H1 (cell line): ENCODE data around the gene POLR1H. TPM values are rescaled to one million over a fixed set of nuclear protein-coding genes. Genes with fewer than 3 reads are reported as not detected.

Experiments
- CTCF ChIA-PET: fragments of 300-600 bp; sonication (Branson Sonifier 250); formaldehyde crosslinking; loops from one replicate; lab custom pipeline; 2021; ENCODE audit not compliant: partially characterized antibody; lab: Charles Lee
- POLR2A ChIA-PET: fragments of 300-600 bp; sonication (Branson Sonifier 250); formaldehyde crosslinking; loops from one replicate; lab custom pipeline; 2021; ENCODE audit warnings: inconsistent platforms; ENCODE audit not compliant: partially characterized antibody; lab: Charles Lee
- DNase-seq, 2 experiments: peaks; one replicate each; pipeline versions ENCODE4 v3.0.0 to v3.0.0-alpha.2; 2010 to 2022; ENCODE audit warnings: low spot score in 2 of 2, low read depth in 1 of 2, mixed read lengths in 1 of 2
- FAIRE-seq: peaks from 2 replicates; lab custom pipeline; 2011; peaks lifted over from hg19 to GRCh38; lab: Jason Lieb, UNC
- H2AFZ ChIP-seq: 2 replicates; pipeline ENCODE4 v1.8.1; 2012; ENCODE audit warnings: low read length, inconsistent platforms
- H2AK5ac ChIP-seq: 2 replicates; pipeline ENCODE4 v1.6.1; 2013; ENCODE audit warnings: low read depth, low read length
- H2BK120ac ChIP-seq: replicated peaks from 2 replicates; pipeline ENCODE3; 2013; ENCODE audit warnings: low read depth, low read length, inconsistent platforms
- H2BK12ac ChIP-seq: 2 replicates; pipeline ENCODE4 v1.6.1; 2013; ENCODE audit warnings: low read depth, low read length
- H2BK15ac ChIP-seq: 2 replicates; pipeline ENCODE4 v1.6.1; 2013; ENCODE audit warnings: low read length
- H2BK20ac ChIP-seq: 2 replicates; pipeline ENCODE4 v1.6.1; 2013; ENCODE audit warnings: low read length
- H2BK5ac ChIP-seq: 2 replicates; pipeline ENCODE4 v1.6.1; 2013; ENCODE audit warnings: low read depth, low read length
- H3K14ac ChIP-seq: 2 replicates; pipeline ENCODE4 v1.6.1; 2013; ENCODE audit warnings: inconsistent platforms; ENCODE audit not compliant: insufficient read length
- H3K18ac ChIP-seq: 2 replicates; pipeline ENCODE4 v1.6.1; 2013; ENCODE audit warnings: low read length; ENCODE audit errors: extremely low read depth
- H3K23ac ChIP-seq: 2 replicates; pipeline ENCODE4 v1.6.1; 2013; ENCODE audit warnings: inconsistent platforms; ENCODE audit not compliant: insufficient read length
- H3K23me2 ChIP-seq: 2 replicates; pipeline ENCODE4 v1.6.1; 2013; ENCODE audit warnings: low read depth, low read length
- H3K27ac ChIP-seq: 2 replicates; pipeline ENCODE4 v1.6.1; 2011; ENCODE audit warnings: low read depth, low read length, inconsistent platforms
- H3K27me3 ChIP-seq, 4 experiments: replicated peaks in 1 of 4; 1 replicate in 1 of 4; 2 replicates in 3 of 4; pipeline versions ENCODE4 v1.6.1 to v1.8.1; 2011 to 2013; ENCODE audit warnings: low read length in 3 of 4, mild to moderate bottlenecking in 3 of 4, inconsistent platforms in 2 of 4, mixed read lengths in 2 of 4, moderate library complexity in 1 of 4; ENCODE audit not compliant: control insufficient read depth in 3 of 4, insufficient read depth in 3 of 4; ENCODE audit errors: extremely low read depth in 1 of 4
- H3K36me3 ChIP-seq, 4 experiments: 2 replicates each; pipeline versions ENCODE4 v1.6.1 to v1.8.1; 2011 to 2013; ENCODE audit warnings: mild to moderate bottlenecking in 4 of 4, low read length in 3 of 4, moderate library complexity in 2 of 4, control low read depth in 1 of 4, inconsistent platforms in 1 of 4; ENCODE audit not compliant: insufficient read depth in 4 of 4, control insufficient read depth in 2 of 4
- H3K4ac ChIP-seq: replicated peaks from 2 replicates; pipeline ENCODE3; 2013; ENCODE audit warnings: low read length, low read depth, mixed read lengths, inconsistent platforms; ENCODE audit not compliant: insufficient read length
- H3K4me1 ChIP-seq, 4 experiments: replicated peaks in 1 of 4; 1 replicate in 1 of 4; 2 replicates in 3 of 4; pipeline versions ENCODE4 v1.6.1 to v1.8.1; 2011 to 2013; ENCODE audit warnings: low read length in 3 of 4, inconsistent platforms in 2 of 4, mixed read lengths in 1 of 4; ENCODE audit not compliant: insufficient read depth in 4 of 4, control insufficient read depth in 3 of 4
- H3K4me2 ChIP-seq, 2 experiments: 2 replicates each; pipeline versions ENCODE4 v1.6.1 to v1.8.1; 2011 to 2013; ENCODE audit warnings: low read depth in 2 of 2, low read length in 2 of 2, control low read depth in 1 of 2, inconsistent platforms in 1 of 2, mild to moderate bottlenecking in 1 of 2; ENCODE audit not compliant: insufficient read depth in 1 of 2
- H3K4me3 ChIP-seq, 4 experiments: fragments of 200-600, 300-600 bp in 1 of 4; sonication (generic), shearing (Covaris generic), sonication (Bioruptor Twin) in 1 of 4; 2 replicates each; pipeline versions ENCODE4 v1.5.1 to v1.8.1; 2011 to 2016; ENCODE audit warnings: low read length in 4 of 4, low read depth in 3 of 4, control low read depth in 2 of 4, inconsistent platforms in 2 of 4, mild to moderate bottlenecking in 2 of 4, mixed read lengths in 1 of 4, moderate library complexity in 1 of 4; ENCODE audit not compliant: insufficient read depth in 2 of 4; ENCODE audit errors: extremely low read depth in 1 of 4
- H3K56ac ChIP-seq: replicated peaks from 2 replicates; pipeline ENCODE3; 2013; ENCODE audit warnings: low read depth, mild to moderate bottlenecking, mixed read lengths, low read length, inconsistent platforms; ENCODE audit not compliant: insufficient read length
- H3K79me1 ChIP-seq: 2 replicates; pipeline ENCODE4 v1.6.1; 2013; ENCODE audit warnings: low read depth, low read length, control low read depth
- H3K79me2 ChIP-seq, 2 experiments: 2 replicates each; pipeline versions ENCODE4 v1.6.1 to v1.8.1; 2012 to 2013; ENCODE audit warnings: low read length in 2 of 2, mild to moderate bottlenecking in 2 of 2, inconsistent platforms in 1 of 2; ENCODE audit not compliant: insufficient read depth in 2 of 2, control insufficient read depth in 1 of 2
- H3K9ac ChIP-seq, 4 experiments: replicated peaks in 1 of 4; 1 replicate in 1 of 4; 2 replicates in 3 of 4; pipeline versions ENCODE4 v1.6.1 to v1.8.1; 2011 to 2013; ENCODE audit warnings: low read depth in 3 of 4, low read length in 3 of 4, control low read depth in 2 of 4, mild to moderate bottlenecking in 2 of 4, moderate library complexity in 2 of 4, inconsistent platforms in 1 of 4; ENCODE audit errors: extremely low read depth in 1 of 4
- H3K9me3 ChIP-seq, 2 experiments: 2 replicates each; pipeline versions ENCODE4 v1.6.1 to v1.8.1; 2012 to 2013; ENCODE audit warnings: mild to moderate bottlenecking in 2 of 2, moderate library complexity in 2 of 2, control low read depth in 1 of 2, inconsistent platforms in 1 of 2, low read depth in 1 of 2, low read length in 1 of 2, mixed read lengths in 1 of 2; ENCODE audit not compliant: insufficient read depth in 2 of 2
- H4K20me1 ChIP-seq, 2 experiments: replicated peaks in 1 of 2; 2 replicates each; pipeline versions ENCODE3 to v1.8.1; 2011 to 2013; ENCODE audit warnings: inconsistent platforms in 2 of 2, low read length in 2 of 2, mild to moderate bottlenecking in 1 of 2; ENCODE audit not compliant: insufficient read depth in 2 of 2, control insufficient read depth in 1 of 2
- H4K5ac ChIP-seq: 2 replicates; pipeline ENCODE4 v1.6.1; 2013; ENCODE audit warnings: low read length, low read depth, mixed read lengths, inconsistent platforms; ENCODE audit not compliant: insufficient read length
- H4K8ac ChIP-seq: 2 replicates; pipeline ENCODE4 v1.8.0; 2013; ENCODE audit warnings: mild to moderate bottlenecking, moderate library complexity, low read length, inconsistent platforms; ENCODE audit not compliant: insufficient read depth; ENCODE audit errors: extremely low read depth
- H4K91ac ChIP-seq: replicated peaks from 2 replicates; pipeline ENCODE3; 2013; ENCODE audit warnings: low read length, mixed read lengths, inconsistent platforms; ENCODE audit not compliant: insufficient read length
- CBX8 ChIP-seq: fragments of 300-800, 300-1000 bp; sonication (generic); IDR thresholded peaks from 2 replicates; pipeline ENCODE4 v1.7.1; 2016; ENCODE audit warnings: low read depth, low read length, borderline replicate concordance
- TAF1 ChIP-seq: IDR thresholded peaks from 2 replicates; pipeline ENCODE4 v1.6.1; 2011; ENCODE audit warnings: mild to moderate bottlenecking, low read depth, low read length
- WGBS, 2 experiments: shearing (Covaris generic) in 1 of 2; methylation state at CpG; one replicate each; pipeline versions ENCODE4 v1.1.6 to v1.1.7; 2013 to 2015; ENCODE audit warnings: low lambda C conversion rate in 2 of 2, mixed read lengths in 2 of 2, inconsistent platforms in 1 of 2, low coverage in 1 of 2, missing lambda C conversion rate in 1 of 2; ENCODE audit not compliant: insufficient replicate concordance in 2 of 2, insufficient coverage in 1 of 2, insufficient read length in 1 of 2; ENCODE audit errors: extremely low coverage in 1 of 2, missing lambda C conversion rate in 1 of 2; 5-methylcytosine and 5-hydroxymethylcytosine counted together
- polyA plus RNA-seq, 7 experiments: library from polyadenylated mRNA; depleted of rRNA in 3 of 7; stranded (reverse) in 5 of 7; unstranded in 2 of 7; fragments of >200 nt in 5 of 7; fragments of 200-250 nt in 2 of 7; gene quantifications; 1 replicate in 5 of 7; 2 replicates in 1 of 7; 4 replicates in 1 of 7; pipeline versions ENCODE4 v1.2.1 to v1.2.3, GENCODE V29; 2011 to 2013; ENCODE audit warnings: missing spikeins in 2 of 7, mixed read lengths in 2 of 7
- total RNA-seq: library from RNA; stranded (reverse); fragmentation: NEBNext Ultra II Directional; extraction: Animal tissue kit (Norgen Biotek cat#: 25700); gene quantifications from 2 replicates; pipeline ENCODE4 v1.2.1, GENCODE V29; 2021
- TF ChIP-seq, protein P1 (sequence below), 3 experiments: IDR thresholded peaks; 1 replicate in 2 of 3; 2 replicates in 1 of 3; pipeline versions ENCODE4 v1.5.1 to v1.6.1; 2011; ENCODE audit warnings: low read length in 3 of 3, mild to moderate bottlenecking in 3 of 3, inconsistent platforms in 2 of 3, low read depth in 1 of 3, moderate library complexity in 1 of 3; ENCODE audit not compliant: insufficient read depth in 1 of 3; ENCODE audit errors: control extremely low read depth in 1 of 3

Gene POLR1H
- total and polyA plus RNA-seq, 2 of the 8 experiments (the other 6 are each of a cell fraction or from before 2014, with no cell fraction given) = 31.5 to 82.2 TPM

DNA sequence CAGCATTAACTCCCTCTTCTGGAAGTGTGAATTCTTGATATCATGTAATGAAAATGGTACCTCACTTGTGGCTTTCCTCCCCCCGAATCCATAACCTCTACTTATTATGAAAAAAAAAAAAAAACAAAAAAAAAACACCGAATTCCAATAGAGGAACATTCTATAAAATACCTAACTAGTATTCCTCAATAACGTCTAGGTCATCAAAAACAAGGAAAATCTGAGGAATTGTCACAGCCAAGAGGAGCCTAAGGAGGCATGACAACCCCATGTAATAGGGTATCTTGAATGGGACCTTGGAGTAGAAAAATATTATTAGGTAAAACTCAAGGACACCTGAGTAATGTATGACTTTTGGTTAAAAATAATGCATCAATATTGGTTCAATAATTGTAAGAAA, 38.9 kb upstream of the POLR1H start:
- no peak for FAIRE-seq
- H3K36me3 ChIP-seq = no peaks in the 10 kb centered on the region
- no peak overlapping the region for H2BK12ac ChIP-seq
- H3K4me3 ChIP-seq = no peak overlapping the region
- H3K23ac ChIP-seq = no peak overlapping the region
- H2BK120ac ChIP-seq = no peak overlapping the region
- H3K14ac ChIP-seq = no peak overlapping the region
- DNase-seq = no peak
- no peaks in the 10 kb centered on the region for H3K79me1 ChIP-seq
- no peak overlapping the region for H3K4ac ChIP-seq
- TF ChIP-seq, protein P1, sequence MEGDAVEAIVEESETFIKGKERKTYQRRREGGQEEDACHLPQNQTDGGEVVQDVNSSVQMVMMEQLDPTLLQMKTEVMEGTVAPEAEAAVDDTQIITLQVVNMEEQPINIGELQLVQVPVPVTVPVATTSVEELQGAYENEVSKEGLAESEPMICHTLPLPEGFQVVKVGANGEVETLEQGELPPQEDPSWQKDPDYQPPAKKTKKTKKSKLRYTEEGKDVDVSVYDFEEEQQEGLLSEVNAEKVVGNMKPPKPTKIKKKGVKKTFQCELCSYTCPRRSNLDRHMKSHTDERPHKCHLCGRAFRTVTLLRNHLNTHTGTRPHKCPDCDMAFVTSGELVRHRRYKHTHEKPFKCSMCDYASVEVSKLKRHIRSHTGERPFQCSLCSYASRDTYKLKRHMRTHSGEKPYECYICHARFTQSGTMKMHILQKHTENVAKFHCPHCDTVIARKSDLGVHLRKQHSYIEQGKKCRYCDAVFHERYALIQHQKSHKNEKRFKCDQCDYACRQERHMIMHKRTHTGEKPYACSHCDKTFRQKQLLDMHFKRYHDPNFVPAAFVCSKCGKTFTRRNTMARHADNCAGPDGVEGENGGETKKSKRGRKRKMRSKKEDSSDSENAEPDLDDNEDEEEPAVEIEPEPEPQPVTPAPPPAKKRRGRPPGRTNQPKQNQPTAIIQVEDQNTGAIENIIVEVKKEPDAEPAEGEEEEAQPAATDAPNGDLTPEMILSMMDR (IDR thresholded peaks at IDR 0.05; ENCODE audit: control extremely low read depth in 1 of 3, insufficient read depth in 1 of 3, low read depth in 1 of 3, low read length in 3 of 3) = no peak
- TF ChIP-seq CBX8 (no peak), TAF1 (no peak)
- TF ChIP-seq, all 59 proteins: peak for 0
- Histone ChIP-seq H2AFZ (no peak overlapping the region), H3K56ac (no peak overlapping the region), H3K9ac (no peak overlapping the region), H3K9me3 (no peaks in the 10 kb centered on the region), H2BK15ac (no peak overlapping the region), H3K79me2 (no peaks in the 10 kb centered on the region), H2BK20ac (no peak overlapping the region), H3K4me2 (no peak overlapping the region), H4K91ac (no peak overlapping the region), H4K5ac (no peak overlapping the region), H3K4me1 (no peaks in the 10 kb centered on the region), H2BK5ac (no peak overlapping the region), H4K20me1 (no peaks in the 10 kb centered on the region), H4K8ac (no peak overlapping the region), H3K18ac (no peak overlapping the region), H3K27me3 (no peaks in the 10 kb centered on the region; a peak in 1 of 7 replicates), H3K23me2 (no peaks in the 10 kb centered on the region; the same call in 1 of the 2 replicates), H3K27ac (no peak overlapping the region), H2AK5ac (no peak overlapping the region)
- CTCF ChIA-PET = no interaction called here
- POLR2A ChIA-PET = no interaction called here
- WGBS, 2 experiments = 73% methylated on average over 3 of the region's 3 CpGs; no CpG with 5 or more reads in 1 of the 2 experiments
